H1 (cell line): ENCODE measurements around the gene ARL8A. TPM values are rescaled to one million over a fixed set of nuclear protein-coding genes. Genes with fewer than 3 reads are reported as not detected.

Source experiments
- EZH2 ChIP-seq: fragments of 200-600 bp; sonication (generic); IDR thresholded peaks from 2 replicates; pipeline ENCODE4 v1.7.1; 2012; ENCODE audit warnings: low read depth, mild to moderate bottlenecking, moderate library complexity, low read length, inconsistent platforms; ENCODE audit not compliant: severe bottlenecking
- SIRT6 ChIP-seq: IDR thresholded peaks from one replicate; pipeline ENCODE4 v1.7.1; 2012; ENCODE audit warnings: low read length, inconsistent platforms
- polyA plus RNA-seq, 7 experiments: library from polyadenylated mRNA; depleted of rRNA in 3 of 7; stranded (reverse) in 5 of 7; unstranded in 2 of 7; fragments of >200 nt in 5 of 7; fragments of 200-250 nt in 2 of 7; gene quantifications; 1 replicate in 5 of 7; 2 replicates in 1 of 7; 4 replicates in 1 of 7; pipeline versions ENCODE4 v1.2.1 to v1.2.3, GENCODE V29; 2011 to 2013; ENCODE audit warnings: missing spikeins in 2 of 7, mixed read lengths in 2 of 7
- total RNA-seq: library from RNA; stranded (reverse); fragmentation: NEBNext Ultra II Directional; extraction: Animal tissue kit (Norgen Biotek cat#: 25700); gene quantifications from 2 replicates; pipeline ENCODE4 v1.2.1, GENCODE V29; 2021

The ARL8A gene
- total and polyA plus RNA-seq, 2 of the 8 experiments (the other 6 are each of a cell fraction or from before 2014, with no cell fraction given) = 40.3 to 58.7 TPM

DNA sequence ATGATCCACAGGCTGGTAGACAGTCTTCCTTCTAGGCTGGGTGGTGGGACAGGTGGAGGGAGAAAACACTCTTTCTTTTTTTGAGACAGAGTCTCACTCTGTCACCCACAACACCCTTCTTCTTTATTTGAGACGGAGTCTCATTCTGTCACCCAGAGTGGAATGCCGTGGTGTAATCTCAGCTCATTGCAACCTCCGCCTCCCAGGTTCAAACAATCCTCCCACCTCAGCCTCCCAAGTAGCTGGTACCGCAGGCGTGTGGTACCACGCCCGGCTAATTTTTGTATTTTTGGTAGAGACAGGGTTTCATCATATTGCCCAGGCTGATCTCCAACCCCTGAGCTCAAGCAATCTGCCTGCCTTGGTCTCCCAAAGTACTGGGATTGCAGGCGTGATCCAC lies 18.9 kb downstream of the ARL8A start (continued):
- TF ChIP-seq EZH2 = no peak
- TF ChIP-seq SIRT6 = no peak
